ENCODE results near the gene HSF2.
A peak's percentile ranks its signal among the peaks of the same experiment; 100 is the strongest.

HSF2 gene

GRCh38 chr6:122399348-122400120, at the start of gene HSF2:
Gene HSF2, plus strand, starts transcription at chr6:122399652. Its CDS starts 86 bp downstream, at chr6:122399738.
- TF ChIP-seq CTCF (IDR thresholded peaks at IDR 0.05; ENCODE audit: low read depth, low read length), result no peak
- no peak for TF ChIP-seq EZH2phosphoT487 (IDR thresholded peaks at IDR 0.05; ENCODE audit: low read depth)
- Histone ChIP-seq H3K4me2 (ENCODE audit: low read length) (peak within 1 kb of the TSS; percentile 75), H3K79me2 (ENCODE audit: low read length) (peaks cover 50% of the 10 kb centered on the region), H4K20me1 (ENCODE audit: insufficient read depth, low read length) (peaks cover 22% of the 10 kb centered on the region; the same call in 1 of the 2 replicates), H3K4me3 (ENCODE audit: low read length) (peak within 1 kb of the TSS; percentile 100), H3K27ac (ENCODE audit: low read length) (peak within 1 kb of the TSS; percentile 62), H3K9me3 (ENCODE audit: insufficient read depth, low read length) (no peaks in the 10 kb centered on the region), H3K27me3 (ENCODE audit: low read depth, low read length) (no peaks in the 10 kb centered on the region), H3K9ac (ENCODE audit: low read length) (peak within 1 kb of the TSS; percentile 98), H3K4me1 (ENCODE audit: low read length) (peaks cover 12% of the 10 kb centered on the region), H2AFZ (ENCODE audit: low read depth, low read length) (peak within 1 kb of the TSS; percentile 94), H3K36me3 (replicated peaks; ENCODE audit: low read depth, low read length) (no peaks in the 10 kb centered on the region)

GRCh38 chr6:122352981-122353664, 46.3 kb upstream of the HSF2 start:
- Histone ChIP-seq H3K4me3 (ENCODE audit: low read length) (no peak overlapping the region), H3K27ac (ENCODE audit: low read length) (no peak overlapping the region), H3K79me2 (ENCODE audit: low read length) (no peaks in the 10 kb centered on the region), H2AFZ (ENCODE audit: low read depth, low read length) (no peak overlapping the region), H3K9ac (ENCODE audit: low read length) (no peak overlapping the region), H3K27me3 (ENCODE audit: low read depth, low read length) (no peaks in the 10 kb centered on the region), H3K36me3 (replicated peaks; ENCODE audit: low read depth, low read length) (no peaks in the 10 kb centered on the region), H3K4me1 (ENCODE audit: low read length) (no peaks in the 10 kb centered on the region), H3K4me2 (ENCODE audit: low read length) (no peak overlapping the region), H3K9me3 (ENCODE audit: insufficient read depth, low read length) (no peaks in the 10 kb centered on the region), H4K20me1 (ENCODE audit: insufficient read depth, low read length) (no peaks in the 10 kb centered on the region)
- TF ChIP-seq EZH2phosphoT487 (IDR thresholded peaks at IDR 0.05; ENCODE audit: low read depth), result no peak
- no peak for TF ChIP-seq CTCF (IDR thresholded peaks at IDR 0.05; ENCODE audit: low read depth, low read length)

- Histone ChIP-seq H3K36me3 (replicated peaks; ENCODE audit: low read depth, low read length) (no peaks in the 10 kb centered on the region), H3K79me2 (ENCODE audit: low read length) (no peaks in the 10 kb centered on the region), H3K4me1 (ENCODE audit: low read length) (no peaks in the 10 kb centered on the region), H3K4me3 (ENCODE audit: low read length) (no peak overlapping the region), H3K9ac (ENCODE audit: low read length) (no peak overlapping the region), H3K27me3 (ENCODE audit: low read depth, low read length) (no peaks in the 10 kb centered on the region), H3K9me3 (ENCODE audit: insufficient read depth, low read length) (no peaks in the 10 kb centered on the region), H3K4me2 (ENCODE audit: low read length) (no peak overlapping the region), H4K20me1 (ENCODE audit: insufficient read depth, low read length) (no peaks in the 10 kb centered on the region), H3K27ac (ENCODE audit: low read length) (no peak overlapping the region), H2AFZ (ENCODE audit: low read depth, low read length) (no peak overlapping the region)
- TF ChIP-seq CTCF (IDR thresholded peaks at IDR 0.05; ENCODE audit: low read depth, low read length) (no peak), EZH2phosphoT487 (IDR thresholded peaks at IDR 0.05; ENCODE audit: low read depth) (no peak)
Observed at GRCh38 chr6:122360809-122361208, 38.6 kb upstream of the HSF2 start.

GRCh38 chr6:122361314-122361979, 38.0 kb upstream of the HSF2 start:
- no peaks in the 10 kb centered on the region for H3K4me1 ChIP-seq (ENCODE audit: low read length)
- H3K27ac ChIP-seq (ENCODE audit: low read length), result no peak overlapping the region
- H3K79me2 ChIP-seq (ENCODE audit: low read length), result no peaks in the 10 kb centered on the region
- H4K20me1 ChIP-seq (ENCODE audit: insufficient read depth, low read length), result no peaks in the 10 kb centered on the region
- H2AFZ ChIP-seq (ENCODE audit: low read depth, low read length), result no peak overlapping the region
- H3K9ac ChIP-seq (ENCODE audit: low read length), result no peak overlapping the region
- no peak overlapping the region for H3K4me3 ChIP-seq (ENCODE audit: low read length)
- H3K9me3 ChIP-seq (ENCODE audit: insufficient read depth, low read length), result no peaks in the 10 kb centered on the region
- no peaks in the 10 kb centered on the region for H3K27me3 ChIP-seq (ENCODE audit: low read depth, low read length)
- H3K36me3 ChIP-seq (replicated peaks; ENCODE audit: low read depth, low read length), result no peaks in the 10 kb centered on the region
- H3K4me2 ChIP-seq (ENCODE audit: low read length), result no peak overlapping the region
- no peak for TF ChIP-seq CTCF (IDR thresholded peaks at IDR 0.05; ENCODE audit: low read depth, low read length)
- TF ChIP-seq EZH2phosphoT487 (IDR thresholded peaks at IDR 0.05; ENCODE audit: low read depth), result no peak
